ENCODE data around the gene CACNA1A.
A peak's percentile ranks its signal among the peaks of the same experiment; 100 is the strongest.

The CACNA1A gene

GRCh38 chr19:13493516-13494310 is 12.6 kb downstream of the CACNA1A start:
- DNase-seq (ENCODE audit: low read depth, low spot score): peak; percentile 20

- DNase-seq (ENCODE audit: low read depth, low spot score): peak; percentile 34
Measured at GRCh38 chr19:13492128-13492527, 14.2 kb downstream of the CACNA1A start.

GRCh38 chr19:13487985-13488384 is 18.3 kb downstream of the CACNA1A start:
- DNase-seq (ENCODE audit: low read depth, low spot score): no peak

GRCh38 chr19:13484166-13484565 is 22.1 kb downstream of the CACNA1A start:
- DNase-seq (ENCODE audit: low read depth, low spot score): no peak

GRCh38 chr19:13483215-13483614 is 23.1 kb downstream of the CACNA1A start:
- DNase-seq (ENCODE audit: low read depth, low spot score): no peak

- DNase-seq (ENCODE audit: low read depth, low spot score): no peak
Measured at GRCh38 chr19:13478576-13478975, 27.7 kb downstream of the CACNA1A start.

- DNase-seq (ENCODE audit: low read depth, low spot score): no peak
Measured at GRCh38 chr19:13476071-13476470, 30.2 kb downstream of the CACNA1A start.

GRCh38 chr19:13475044-13475443 is 31.2 kb downstream of the CACNA1A start:
- no peak for DNase-seq (ENCODE audit: low read depth, low spot score)

GRCh38 chr19:13466697-13467096 is 39.6 kb downstream of the CACNA1A start:
- DNase-seq (ENCODE audit: low read depth, low spot score): no peak

- peak; percentile 57 for DNase-seq (ENCODE audit: low read depth, low spot score)
Measured at GRCh38 chr19:13463296-13463695, 43.0 kb downstream of the CACNA1A start.

GRCh38 chr19:13461536-13461935 is 44.7 kb downstream of the CACNA1A start:
- DNase-seq (ENCODE audit: low read depth, low spot score): no peak

GRCh38 chr19:13460045-13460444 is 46.2 kb downstream of the CACNA1A start:
- no peak for DNase-seq (ENCODE audit: low read depth, low spot score)

- DNase-seq (ENCODE audit: low read depth, low spot score): no peak
Measured at GRCh38 chr19:13459351-13459750, 46.9 kb downstream of the CACNA1A start.

- no peak for DNase-seq (ENCODE audit: low read depth, low spot score)
Measured at GRCh38 chr19:13451434-13451995, 54.8 kb downstream of the CACNA1A start.

GRCh38 chr19:13447978-13448377 is 58.3 kb downstream of the CACNA1A start:
- no peak for DNase-seq (ENCODE audit: low read depth, low spot score)

GRCh38 chr19:13441810-13442512 is 64.3 kb downstream of the CACNA1A start:
- peak; percentile 74 for DNase-seq (ENCODE audit: low read depth, low spot score)

GRCh38 chr19:13437919-13438618 is 68.2 kb downstream of the CACNA1A start:
- no peak for DNase-seq (ENCODE audit: low read depth, low spot score)

- DNase-seq (ENCODE audit: low read depth, low spot score): no peak
Measured at GRCh38 chr19:13436352-13436751, 69.9 kb downstream of the CACNA1A start.

- peak; percentile 63 for DNase-seq (ENCODE audit: low read depth, low spot score)
Measured at GRCh38 chr19:13430790-13431582, 75.3 kb downstream of the CACNA1A start.

GRCh38 chr19:13429563-13429962 is 76.7 kb downstream of the CACNA1A start:
- no peak for DNase-seq (ENCODE audit: low read depth, low spot score)

GRCh38 chr19:13428352-13428751 is 77.9 kb downstream of the CACNA1A start:
- DNase-seq (ENCODE audit: low read depth, low spot score): peak; percentile 26
